ENCODE measurements around the gene OSBPL6. TPM values are rescaled to one million over a fixed set of nuclear protein-coding genes. Genes with fewer than 3 reads are reported as not detected.

The OSBPL6 gene
- total and polyA plus RNA-seq, 10 of the 15 experiments (the other 5 are each of a cell fraction or from before 2014, with no cell fraction given), result 0.01 to 0.08 (median 0.03) TPM; not detected in 5

DNA sequence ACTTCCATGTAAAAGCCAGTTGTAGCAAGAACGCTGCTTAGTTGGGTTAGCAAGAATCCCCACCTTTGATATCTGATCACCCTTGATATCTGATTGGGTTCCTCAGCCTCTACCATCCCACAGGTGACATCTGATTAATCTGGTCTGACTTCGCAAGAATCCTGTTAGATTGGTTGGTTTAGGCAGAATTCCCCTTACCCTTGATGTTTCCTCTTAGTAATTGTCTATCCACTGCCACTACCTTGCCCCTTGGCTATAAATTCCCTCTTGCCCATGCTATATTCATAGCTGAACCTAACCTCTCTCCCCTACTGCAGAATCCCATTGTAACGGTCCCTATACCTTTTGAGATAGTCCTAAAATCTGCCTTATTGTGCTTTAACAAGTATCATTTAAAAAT, 223.6 kb downstream of the OSBPL6 start:
- intact Hi-C loops (cut with micrococcal nuclease; ENCODE audit: unreplicated experiment), result no loop called here
- POLR2A ChIA-PET, result interaction anchor here (0.6 to 3.1 kb wide), 9 partner anchors 14 to 581 kb away, joined by 4 to 21 read pairs (median 5); partner anchors contain the start of genes PJVK, PRKRA and RBM45

More for the DNA sequence above, 223.6 kb downstream of the OSBPL6 start:
- CTCF ChIA-PET, result interaction anchor here (0.7 to 12.4 kb wide), 13 partner anchors 10 to 309 kb away, joined by 3 to 702 read pairs (median 13); partner anchors contain the start of genes PJVK, PRKRA and RBM45
- RAD21 ChIA-PET (ENCODE audit: unreplicated experiment), result interaction anchor here (0.6 to 8.3 kb wide), 10 partner anchors 13 to 307 kb away, joined by 4 to 162 read pairs (median 6); partner anchors contain the start of genes PJVK, PRKRA and RBM45
- Histone ChIP-seq H3K9ac (ENCODE audit: control insufficient read depth, insufficient read depth, low read length) (no peak overlapping the region), H3K27me3 (replicated peaks in 1 of 2; ENCODE audit: control insufficient read depth in 2 of 2, insufficient read depth in 2 of 2, low read length in 1 of 2) (no peaks in the 10 kb centered on the region), H3K9me3 (replicated peaks; ENCODE audit: control insufficient read depth, insufficient read depth, low read length) (no peaks in the 10 kb centered on the region; the same call in 2 of the 3 replicates), H3K36me3 (ENCODE audit: control insufficient read depth in 2 of 2, insufficient read depth in 2 of 2, low read length in 1 of 2) (no peaks in the 10 kb centered on the region; a peak in 1 of 4 replicates), H3K4me3 (no peak overlapping the region), H3K27ac (ENCODE audit: control insufficient read depth, insufficient read depth) (no peak overlapping the region), H3K79me2 (ENCODE audit: control insufficient read depth, insufficient read depth, low read length) (peaks cover 28% of the 10 kb centered on the region), H3K4me2 (ENCODE audit: control insufficient read depth, insufficient read depth) (peak overlapping the region; percentile 53), H3K4me1 (ENCODE audit: control insufficient read depth, insufficient read depth, low read length) (peaks cover 6% of the 10 kb centered on the region; the same call in 1 of the 2 replicates), H2AFZ (ENCODE audit: control insufficient read depth, low read depth, low read length) (no peak overlapping the region), H4K20me1 (ENCODE audit: control insufficient read depth, insufficient read depth) (no peaks in the 10 kb centered on the region)
- 90% methylated on average over 3 of the region's 3 CpGs for WGBS (ENCODE audit: insufficient coverage, insufficient replicate concordance, low lambda C conversion rate, missing lambda C conversion rate)
- ATAC-seq (no peak), FAIRE-seq (no peak), DNase-seq (ENCODE audit: low read depth, low spot score) (no peak)
- no TSS peak for BruUV-seq (replicated peaks)
- SMC1A ChIA-PET (ENCODE audit: uncharacterized antibody, unreplicated experiment), result interaction anchor here (0.8 to 10.6 kb wide), 13 partner anchors 11 to 305 kb away, joined by 3 to 454 read pairs (median 8); partner anchors contain the start of gene RBM45
- TF ChIP-seq, protein P1, sequence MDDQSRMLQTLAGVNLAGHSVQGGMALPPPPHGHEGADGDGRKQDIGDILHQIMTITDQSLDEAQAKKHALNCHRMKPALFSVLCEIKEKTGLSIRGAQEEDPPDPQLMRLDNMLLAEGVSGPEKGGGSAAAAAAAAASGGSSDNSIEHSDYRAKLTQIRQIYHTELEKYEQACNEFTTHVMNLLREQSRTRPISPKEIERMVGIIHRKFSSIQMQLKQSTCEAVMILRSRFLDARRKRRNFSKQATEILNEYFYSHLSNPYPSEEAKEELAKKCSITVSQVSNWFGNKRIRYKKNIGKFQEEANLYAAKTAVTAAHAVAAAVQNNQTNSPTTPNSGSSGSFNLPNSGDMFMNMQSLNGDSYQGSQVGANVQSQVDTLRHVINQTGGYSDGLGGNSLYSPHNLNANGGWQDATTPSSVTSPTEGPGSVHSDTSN (IDR thresholded peaks at IDR 0.05; ENCODE audit: insufficient replicate concordance, low read depth, low read length), result no peak
- no peak for TF ChIP-seq BMI1 (IDR thresholded peaks at IDR 0.05; ENCODE audit: borderline replicate concordance)
- TF ChIP-seq, protein P2, sequence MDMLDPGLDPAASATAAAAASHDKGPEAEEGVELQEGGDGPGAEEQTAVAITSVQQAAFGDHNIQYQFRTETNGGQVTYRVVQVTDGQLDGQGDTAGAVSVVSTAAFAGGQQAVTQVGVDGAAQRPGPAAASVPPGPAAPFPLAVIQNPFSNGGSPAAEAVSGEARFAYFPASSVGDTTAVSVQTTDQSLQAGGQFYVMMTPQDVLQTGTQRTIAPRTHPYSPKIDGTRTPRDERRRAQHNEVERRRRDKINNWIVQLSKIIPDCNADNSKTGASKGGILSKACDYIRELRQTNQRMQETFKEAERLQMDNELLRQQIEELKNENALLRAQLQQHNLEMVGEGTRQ (IDR thresholded peaks at IDR 0.05; ENCODE audit: borderline replicate concordance, low read depth, low read length), result no peak
- TF ChIP-seq HDAC6 (IDR thresholded peaks at IDR 0.05; ENCODE audit: unreplicated experiment), result no peak
- TF ChIP-seq CREM (IDR thresholded peaks at IDR 0.05; ENCODE audit: low read depth), result no peak
- no peak for TF ChIP-seq POU2F2 (IDR thresholded peaks at IDR 0.05; ENCODE audit: borderline replicate concordance, low read depth, low read length)
- no peak for TF ChIP-seq RFX5 (IDR thresholded peaks at IDR 0.05; ENCODE audit: low read depth, low read length)
- TF ChIP-seq CBX5 (IDR thresholded peaks at IDR 0.05; ENCODE audit: low read depth), result no peak
- TF ChIP-seq, protein P3, sequence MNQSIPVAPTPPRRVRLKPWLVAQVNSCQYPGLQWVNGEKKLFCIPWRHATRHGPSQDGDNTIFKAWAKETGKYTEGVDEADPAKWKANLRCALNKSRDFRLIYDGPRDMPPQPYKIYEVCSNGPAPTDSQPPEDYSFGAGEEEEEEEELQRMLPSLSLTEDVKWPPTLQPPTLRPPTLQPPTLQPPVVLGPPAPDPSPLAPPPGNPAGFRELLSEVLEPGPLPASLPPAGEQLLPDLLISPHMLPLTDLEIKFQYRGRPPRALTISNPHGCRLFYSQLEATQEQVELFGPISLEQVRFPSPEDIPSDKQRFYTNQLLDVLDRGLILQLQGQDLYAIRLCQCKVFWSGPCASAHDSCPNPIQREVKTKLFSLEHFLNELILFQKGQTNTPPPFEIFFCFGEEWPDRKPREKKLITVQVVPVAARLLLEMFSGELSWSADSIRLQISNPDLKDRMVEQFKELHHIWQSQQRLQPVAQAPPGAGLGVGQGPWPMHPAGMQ (IDR thresholded peaks at IDR 0.05; ENCODE audit: borderline replicate concordance), result no peak
- no peak for TF ChIP-seq HDGF (IDR thresholded peaks at IDR 0.05)
- in situ Hi-C loops (cut with MboI), result loop anchor here (5.0 kb wide), 2 partner anchors 111 to 306 kb away; partner anchors contain the start of gene RBM45
